ENCODE data around the gene AP3S2. TPM values are rescaled to one million over a fixed set of nuclear protein-coding genes. Genes with fewer than 3 reads are reported as not detected.

Gene AP3S2
- total and polyA plus RNA-seq, 2 experiments from 2014 or later: 9.4 to 93.3 TPM

DNA sequence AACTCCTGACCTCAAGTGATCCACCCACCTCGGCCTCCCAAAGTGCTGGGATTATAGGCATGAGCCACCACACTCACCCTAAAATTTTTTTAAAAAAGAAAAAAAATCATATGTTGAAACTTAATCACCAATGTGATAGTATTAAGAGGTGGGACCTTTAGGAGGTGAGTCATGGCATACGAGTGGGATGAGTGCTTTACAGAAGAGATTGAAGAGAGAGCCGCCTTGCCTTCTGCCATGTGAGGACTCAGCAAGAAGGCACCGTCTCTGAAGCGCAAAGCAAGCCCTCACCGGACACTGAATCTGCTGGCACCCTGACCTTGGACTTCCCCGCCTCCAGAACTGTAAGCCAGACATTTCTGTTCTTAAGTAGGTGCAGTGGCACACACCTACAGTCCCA, 13.5 kb upstream of the AP3S2 start:
- Histone ChIP-seq H3F3A (replicated peaks; ENCODE audit: low read depth) (no peaks in the 10 kb centered on the region), H3K27ac (ENCODE audit: low read depth) (no peak overlapping the region), H4K20me1 (replicated peaks; ENCODE audit: insufficient read depth) (no peaks in the 10 kb centered on the region), H3K9me2 (ENCODE audit: insufficient read depth) (no peaks in the 10 kb centered on the region), H3K4me3 (no peak overlapping the region), H3K27me3 (ENCODE audit: insufficient read depth) (peaks cover 12% of the 10 kb centered on the region), H3K4me1 (ENCODE audit: insufficient read depth) (no peaks in the 10 kb centered on the region; the same call in 1 of the 2 replicates), H3K4me2 (no peak overlapping the region), H3K79me2 (replicated peaks; ENCODE audit: insufficient read depth) (no peaks in the 10 kb centered on the region), H2AFZ (no peak overlapping the region), H3K36me3 (ENCODE audit: insufficient read depth) (no peaks in the 10 kb centered on the region)
- H3K27ac Mint-ChIP-seq: no peak overlapping the region
- peaks cover 11% of the 10 kb centered on the region for H3K27me3 Mint-ChIP-seq (ENCODE audit: insufficient read depth, low read depth, poor library complexity)
- H3K4me3 Mint-ChIP-seq: no peak overlapping the region
- ATAC-seq: no peak
- TF ChIP-seq, protein P1, sequence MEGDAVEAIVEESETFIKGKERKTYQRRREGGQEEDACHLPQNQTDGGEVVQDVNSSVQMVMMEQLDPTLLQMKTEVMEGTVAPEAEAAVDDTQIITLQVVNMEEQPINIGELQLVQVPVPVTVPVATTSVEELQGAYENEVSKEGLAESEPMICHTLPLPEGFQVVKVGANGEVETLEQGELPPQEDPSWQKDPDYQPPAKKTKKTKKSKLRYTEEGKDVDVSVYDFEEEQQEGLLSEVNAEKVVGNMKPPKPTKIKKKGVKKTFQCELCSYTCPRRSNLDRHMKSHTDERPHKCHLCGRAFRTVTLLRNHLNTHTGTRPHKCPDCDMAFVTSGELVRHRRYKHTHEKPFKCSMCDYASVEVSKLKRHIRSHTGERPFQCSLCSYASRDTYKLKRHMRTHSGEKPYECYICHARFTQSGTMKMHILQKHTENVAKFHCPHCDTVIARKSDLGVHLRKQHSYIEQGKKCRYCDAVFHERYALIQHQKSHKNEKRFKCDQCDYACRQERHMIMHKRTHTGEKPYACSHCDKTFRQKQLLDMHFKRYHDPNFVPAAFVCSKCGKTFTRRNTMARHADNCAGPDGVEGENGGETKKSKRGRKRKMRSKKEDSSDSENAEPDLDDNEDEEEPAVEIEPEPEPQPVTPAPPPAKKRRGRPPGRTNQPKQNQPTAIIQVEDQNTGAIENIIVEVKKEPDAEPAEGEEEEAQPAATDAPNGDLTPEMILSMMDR (conservative IDR thresholded peaks at IDR 0.05; ENCODE audit: low read depth in 2 of 2): no peak
- TF ChIP-seq NANOG (IDR thresholded peaks at IDR 0.05; ENCODE audit: borderline replicate concordance): no peak
- no peak for TF ChIP-seq STAT1 (IDR thresholded peaks at IDR 0.05; ENCODE audit: unreplicated experiment)
- no peak for TF ChIP-seq JUNB (IDR thresholded peaks at IDR 0.05; ENCODE audit: unreplicated experiment)
- no peak for TF ChIP-seq ZNF331 (CRISPR knock-in tag; IDR thresholded peaks at IDR 0.05; ENCODE audit: low read depth)
- TF ChIP-seq EZH2phosphoT487 (IDR thresholded peaks at IDR 0.05; ENCODE audit: unreplicated experiment): no peak
- TF ChIP-seq, protein P2, sequence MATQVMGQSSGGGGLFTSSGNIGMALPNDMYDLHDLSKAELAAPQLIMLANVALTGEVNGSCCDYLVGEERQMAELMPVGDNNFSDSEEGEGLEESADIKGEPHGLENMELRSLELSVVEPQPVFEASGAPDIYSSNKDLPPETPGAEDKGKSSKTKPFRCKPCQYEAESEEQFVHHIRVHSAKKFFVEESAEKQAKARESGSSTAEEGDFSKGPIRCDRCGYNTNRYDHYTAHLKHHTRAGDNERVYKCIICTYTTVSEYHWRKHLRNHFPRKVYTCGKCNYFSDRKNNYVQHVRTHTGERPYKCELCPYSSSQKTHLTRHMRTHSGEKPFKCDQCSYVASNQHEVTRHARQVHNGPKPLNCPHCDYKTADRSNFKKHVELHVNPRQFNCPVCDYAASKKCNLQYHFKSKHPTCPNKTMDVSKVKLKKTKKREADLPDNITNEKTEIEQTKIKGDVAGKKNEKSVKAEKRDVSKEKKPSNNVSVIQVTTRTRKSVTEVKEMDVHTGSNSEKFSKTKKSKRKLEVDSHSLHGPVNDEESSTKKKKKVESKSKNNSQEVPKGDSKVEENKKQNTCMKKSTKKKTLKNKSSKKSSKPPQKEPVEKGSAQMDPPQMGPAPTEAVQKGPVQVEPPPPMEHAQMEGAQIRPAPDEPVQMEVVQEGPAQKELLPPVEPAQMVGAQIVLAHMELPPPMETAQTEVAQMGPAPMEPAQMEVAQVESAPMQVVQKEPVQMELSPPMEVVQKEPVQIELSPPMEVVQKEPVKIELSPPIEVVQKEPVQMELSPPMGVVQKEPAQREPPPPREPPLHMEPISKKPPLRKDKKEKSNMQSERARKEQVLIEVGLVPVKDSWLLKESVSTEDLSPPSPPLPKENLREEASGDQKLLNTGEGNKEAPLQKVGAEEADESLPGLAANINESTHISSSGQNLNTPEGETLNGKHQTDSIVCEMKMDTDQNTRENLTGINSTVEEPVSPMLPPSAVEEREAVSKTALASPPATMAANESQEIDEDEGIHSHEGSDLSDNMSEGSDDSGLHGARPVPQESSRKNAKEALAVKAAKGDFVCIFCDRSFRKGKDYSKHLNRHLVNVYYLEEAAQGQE (IDR thresholded peaks at IDR 0.05; ENCODE audit: unreplicated experiment): no peak
- no peak for TF ChIP-seq EZH2 (IDR thresholded peaks at IDR 0.05; ENCODE audit: low read depth, unreplicated experiment)
- TF ChIP-seq, protein P3, sequence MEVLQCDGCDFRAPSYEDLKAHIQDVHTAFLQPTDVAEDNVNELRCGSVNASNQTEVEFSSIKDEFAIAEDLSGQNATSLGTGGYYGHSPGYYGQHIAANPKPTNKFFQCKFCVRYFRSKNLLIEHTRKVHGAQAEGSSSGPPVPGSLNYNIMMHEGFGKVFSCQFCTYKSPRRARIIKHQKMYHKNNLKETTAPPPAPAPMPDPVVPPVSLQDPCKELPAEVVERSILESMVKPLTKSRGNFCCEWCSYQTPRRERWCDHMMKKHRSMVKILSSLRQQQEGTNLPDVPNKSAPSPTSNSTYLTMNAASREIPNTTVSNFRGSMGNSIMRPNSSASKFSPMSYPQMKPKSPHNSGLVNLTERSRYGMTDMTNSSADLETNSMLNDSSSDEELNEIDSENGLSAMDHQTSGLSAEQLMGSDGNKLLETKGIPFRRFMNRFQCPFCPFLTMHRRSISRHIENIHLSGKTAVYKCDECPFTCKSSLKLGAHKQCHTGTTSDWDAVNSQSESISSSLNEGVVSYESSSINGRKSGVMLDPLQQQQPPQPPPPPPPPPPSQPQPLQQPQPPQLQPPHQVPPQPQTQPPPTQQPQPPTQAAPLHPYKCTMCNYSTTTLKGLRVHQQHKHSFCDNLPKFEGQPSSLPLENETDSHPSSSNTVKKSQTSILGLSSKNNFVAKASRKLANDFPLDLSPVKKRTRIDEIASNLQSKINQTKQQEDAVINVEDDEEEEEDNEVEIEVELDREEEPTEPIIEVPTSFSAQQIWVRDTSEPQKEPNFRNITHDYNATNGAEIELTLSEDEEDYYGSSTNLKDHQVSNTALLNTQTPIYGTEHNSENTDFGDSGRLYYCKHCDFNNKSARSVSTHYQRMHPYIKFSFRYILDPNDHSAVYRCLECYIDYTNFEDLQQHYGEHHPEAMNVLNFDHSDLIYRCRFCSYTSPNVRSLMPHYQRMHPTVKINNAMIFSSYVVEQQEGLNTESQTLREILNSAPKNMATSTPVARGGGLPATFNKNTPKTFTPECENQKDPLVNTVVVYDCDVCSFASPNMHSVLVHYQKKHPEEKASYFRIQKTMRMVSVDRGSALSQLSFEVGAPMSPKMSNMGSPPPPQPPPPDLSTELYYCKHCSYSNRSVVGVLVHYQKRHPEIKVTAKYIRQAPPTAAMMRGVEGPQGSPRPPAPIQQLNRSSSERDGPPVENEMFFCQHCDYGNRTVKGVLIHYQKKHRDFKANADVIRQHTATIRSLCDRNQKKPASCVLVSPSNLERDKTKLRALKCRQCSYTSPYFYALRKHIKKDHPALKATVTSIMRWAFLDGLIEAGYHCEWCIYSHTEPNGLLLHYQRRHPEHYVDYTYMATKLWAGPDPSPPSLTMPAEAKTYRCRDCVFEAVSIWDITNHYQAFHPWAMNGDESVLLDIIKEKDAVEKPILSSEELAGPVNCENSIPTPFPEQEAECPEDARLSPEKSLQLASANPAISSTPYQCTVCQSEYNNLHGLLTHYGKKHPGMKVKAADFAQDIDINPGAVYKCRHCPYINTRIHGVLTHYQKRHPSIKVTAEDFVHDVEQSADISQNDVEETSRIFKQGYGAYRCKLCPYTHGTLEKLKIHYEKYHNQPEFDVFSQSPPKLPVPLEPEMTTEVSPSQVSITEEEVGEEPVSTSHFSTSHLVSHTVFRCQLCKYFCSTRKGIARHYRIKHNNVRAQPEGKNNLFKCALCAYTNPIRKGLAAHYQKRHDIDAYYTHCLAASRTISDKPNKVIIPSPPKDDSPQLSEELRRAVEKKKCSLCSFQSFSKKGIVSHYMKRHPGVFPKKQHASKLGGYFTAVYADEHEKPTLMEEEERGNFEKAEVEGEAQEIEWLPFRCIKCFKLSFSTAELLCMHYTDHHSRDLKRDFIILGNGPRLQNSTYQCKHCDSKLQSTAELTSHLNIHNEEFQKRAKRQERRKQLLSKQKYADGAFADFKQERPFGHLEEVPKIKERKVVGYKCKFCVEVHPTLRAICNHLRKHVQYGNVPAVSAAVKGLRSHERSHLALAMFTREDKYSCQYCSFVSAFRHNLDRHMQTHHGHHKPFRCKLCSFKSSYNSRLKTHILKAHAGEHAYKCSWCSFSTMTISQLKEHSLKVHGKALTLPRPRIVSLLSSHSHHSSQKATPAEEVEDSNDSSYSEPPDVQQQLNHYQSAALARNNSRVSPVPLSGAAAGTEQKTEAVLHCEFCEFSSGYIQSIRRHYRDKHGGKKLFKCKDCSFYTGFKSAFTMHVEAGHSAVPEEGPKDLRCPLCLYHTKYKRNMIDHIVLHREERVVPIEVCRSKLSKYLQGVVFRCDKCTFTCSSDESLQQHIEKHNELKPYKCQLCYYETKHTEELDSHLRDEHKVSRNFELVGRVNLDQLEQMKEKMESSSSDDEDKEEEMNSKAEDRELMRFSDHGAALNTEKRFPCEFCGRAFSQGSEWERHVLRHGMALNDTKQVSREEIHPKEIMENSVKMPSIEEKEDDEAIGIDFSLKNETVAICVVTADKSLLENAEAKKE (CRISPR knock-in tag; IDR thresholded peaks at IDR 0.05): no peak
- TF ChIP-seq ZNF114 (CRISPR knock-in tag; IDR thresholded peaks at IDR 0.05): no peak
- no peak for TF ChIP-seq CREB1 (CRISPR knock-in tag; IDR thresholded peaks at IDR 0.05; ENCODE audit: low read depth)
- TF ChIP-seq, protein P4, sequence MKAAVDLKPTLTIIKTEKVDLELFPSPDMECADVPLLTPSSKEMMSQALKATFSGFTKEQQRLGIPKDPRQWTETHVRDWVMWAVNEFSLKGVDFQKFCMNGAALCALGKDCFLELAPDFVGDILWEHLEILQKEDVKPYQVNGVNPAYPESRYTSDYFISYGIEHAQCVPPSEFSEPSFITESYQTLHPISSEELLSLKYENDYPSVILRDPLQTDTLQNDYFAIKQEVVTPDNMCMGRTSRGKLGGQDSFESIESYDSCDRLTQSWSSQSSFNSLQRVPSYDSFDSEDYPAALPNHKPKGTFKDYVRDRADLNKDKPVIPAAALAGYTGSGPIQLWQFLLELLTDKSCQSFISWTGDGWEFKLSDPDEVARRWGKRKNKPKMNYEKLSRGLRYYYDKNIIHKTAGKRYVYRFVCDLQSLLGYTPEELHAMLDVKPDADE (IDR thresholded peaks at IDR 0.05): no peak
- TF ChIP-seq POLR2AphosphoS5 (IDR thresholded peaks at IDR 0.05; ENCODE audit: low read depth): no peak
- peaks cover 3% of the 10 kb centered on the region; the same call in 1 of the 3 replicates for H3K4me1 Mint-ChIP-seq
- DNase-seq (ENCODE audit: low spot score): no peak
- peaks cover 3% of the 10 kb centered on the region; the same call in 1 of the 3 replicates for H3K36me3 Mint-ChIP-seq (ENCODE audit: low read depth)
- no peaks in the 10 kb centered on the region for H3K9me3 Mint-ChIP-seq

Measured in GM23338 (cell line).